Heart right ventricle (tissue), 16 donors: Measurements from ENCODE around the gene AIF1. TPM values are rescaled to one million over a fixed set of nuclear protein-coding genes. Genes with fewer than 3 reads are reported as not detected.

Experiments used
- ATAC-seq, 8 donors: fragments of 200-7000 bp; cut with Tn5 transposase; one replicate each; pipeline ENCODE4 v1.9.1; 2020; ENCODE audit warnings: mild to moderate bottlenecking in 8 of 8, moderate library complexity in 8 of 8, moderate number of reproducible peaks in 1 of 8
- DNase-seq, 2 donors: peaks; one replicate each; pipeline ENCODE4 v3.0.0-alpha.2; 2020
- H3K27ac ChIP-seq, 10 donors: fragments of 200-600 bp; sonication (generic) in 2 of 10; one replicate each; pipeline versions ENCODE4 v1.5.0 to v1.8.0; 2020 to 2022; ENCODE audit warnings: mild to moderate bottlenecking in 3 of 10
- H3K27me3 ChIP-seq, 7 donors: fragments of 200-600 bp; one replicate each; pipeline ENCODE4 v1.8.0; 2021 to 2022; ENCODE audit warnings: mild to moderate bottlenecking in 2 of 7
- H3K36me3 ChIP-seq, 9 donors: fragments of 200-600 bp; sonication (generic) in 1 of 9; one replicate each; pipeline versions ENCODE4 v1.5.0 to v1.8.0; 2020 to 2022; ENCODE audit warnings: mild to moderate bottlenecking in 2 of 9
- H3K4me1 ChIP-seq, 9 donors: fragments of 200-600 bp; sonication (generic) in 1 of 9; one replicate each; pipeline versions ENCODE4 v1.5.0 to v1.8.0; 2020 to 2022; ENCODE audit warnings: mild to moderate bottlenecking in 4 of 9
- H3K4me3 ChIP-seq, 10 donors: fragments of 200-600 bp; sonication (generic) in 2 of 10; one replicate each; pipeline versions ENCODE4 v1.5.0 to v1.8.0; 2020 to 2022; ENCODE audit warnings: mild to moderate bottlenecking in 7 of 10, moderate library complexity in 2 of 10
- H3K9me3 ChIP-seq, 11 donors: fragments of 200-600 bp in 10 of 11; sonication (generic) in 2 of 11; one replicate each; pipeline versions ENCODE4 v1.5.0 to v1.8.0; 2013 to 2022; ENCODE audit warnings: mild to moderate bottlenecking in 2 of 11, control low read depth in 1 of 11, moderate library complexity in 1 of 11
- CTCF ChIP-seq, 9 donors: fragments of 200-600 bp; sonication (generic) in 2 of 9; IDR thresholded peaks; one replicate each; pipeline versions ENCODE4 v1.5.0 to v1.8.0; 2021 to 2022; ENCODE audit warnings: antibody characterized with exemption in 9 of 9, mild to moderate bottlenecking in 5 of 9, moderate library complexity in 1 of 9
- WGBS, 2 donors: extraction: QIAGEN DNeasy Blood & Tissue Kit; methylation state at CpG; one replicate each; pipeline ENCODE4 v1.1.7; 2013; ENCODE audit warnings: inconsistent platforms in 1 of 2; 5-methylcytosine and 5-hydroxymethylcytosine counted together
- intact Hi-C, 10 donors: fragments of 100-400 bp; cut with DNase I; formaldehyde crosslinking; loops; one replicate each; pipeline versions ENCODE4 v1.11.1 to v1.14.2; 2022
- polyA plus RNA-seq, 2 donors: library from polyadenylated mRNA; stranded (reverse); fragments of 200-250 nt; gene quantifications; one replicate each; pipeline ENCODE4 v1.2.3, GENCODE V29; 2013
- total RNA-seq, 10 donors: library from RNA; stranded (reverse); fragmentation: NEBNext Ultra II Directional in 3 of 10; extraction: Animal tissue kit (Norgen Biotek cat#: 25700) in 3 of 10; gene quantifications; one replicate each; pipeline versions ENCODE4 v1.2.1 to v1.2.4, GENCODE V29; 2021 to 2023
- donor health status: Arrhythmogenic right ventricular cardiomyopathy.
- donor health status: ischemic (EF 13 %, LVEDD 7.1; RV severe dilation, severe dysfunction).
- donor health status: healthy with polysubstance abuse.
- donor health status: DM: no; HTN: yes; CAD: no.
- donor health status: DM: no; HTN: no; CAD: no.
- donor health status: ischemic (EF 25% LVEDD 6.9; RV normal size, moderate dysfunction).
- donor health status: ischemic (EF 25% LVEDD 5.7; RV mildly dilated, moderate dysfunction).
- donor health status: healthy.
- donor health status: DM: yes; HTN: yes; CAD: no.
- donor health status: Ischemic cardiomyopathy.
- donor health status: ischemic (EF 35%, LVEDD 5.7; RV mildly dilated, moderate dysfunction).
- donor health status: nonischemic (EF 11% LVEDD 7.7; RV severe dilation, severe dysfunction).
- donor health status: DM: yes; HTN: yes; CAD: no.
- donor health status: PGD.
- donor health status: ischemic (EF 29% LVEDD 5.4; RV normal size, mild dysfunction).
- donor health status: nonischemic (EF 23%, LVEDD 6.1; RV moderate dilation, normal function).

AIF1 gene
- total and polyA plus RNA-seq, 12 donors = 2.8 to 62.1 (median 7.8) TPM

GRCh38 chr6:31661262-31662123, 46.5 kb downstream of the AIF1 start:
- H3K27me3 ChIP-seq = no peaks in the 10 kb centered on the region
- H3K9me3 ChIP-seq = no peaks in the 10 kb centered on the region
- DNase-seq (no peak), ATAC-seq (no peak)
- peak overlapping the region in 9 of 10 donors; percentile 88 to 98 (median 94) for H3K27ac ChIP-seq
- WGBS, 2 donors = 74 to 76% methylated on average over 12 of the region's 12 CpGs
- peak overlapping the region in 8 of 10 donors; percentile 74 to 94 (median 87) for H3K4me3 ChIP-seq
- peaks cover 27 to 75% (median 61%) of the 10 kb centered on the region in 9 donors for H3K4me1 ChIP-seq
- intact Hi-C loops = loop anchor here in 1 of 10 donors (10.0 kb wide), 1 partner anchor 1753 kb away; the partner anchor contains the start of genes CUTA and PHF1
- peaks cover 0 to 46% (median 4%) of the 10 kb centered on the region in 9 donors for H3K36me3 ChIP-seq
- TF ChIP-seq CTCF (IDR thresholded peaks at IDR 0.05) = no peak

- Histone ChIP-seq H3K27ac (peak overlapping the region in 3 of 10 donors; percentile 31 to 94 (median 90)), H3K9me3 (no peaks in the 10 kb centered on the region), H3K27me3 (no peaks in the 10 kb centered on the region), H3K36me3 (peaks cover 0 to 44% (median 4%) of the 10 kb centered on the region in 9 donors), H3K4me3 (no peak overlapping the region), H3K4me1 (peaks cover 27 to 79% (median 69%) of the 10 kb centered on the region in 9 donors)
- DNase-seq (no peak), ATAC-seq (no peak)
- WGBS, 2 donors = 90 to 93% methylated on average over 12 of the region's 12 CpGs
- intact Hi-C loops = loop anchor here in 1 of 10 donors (10.0 kb wide), 1 partner anchor 1753 kb away; the partner anchor contains the start of genes CUTA and PHF1
- no peak for TF ChIP-seq CTCF (IDR thresholded peaks at IDR 0.05)
Measured at GRCh38 chr6:31662124-31662723, 47.2 kb downstream of the AIF1 start.

GRCh38 chr6:31663126-31663960, 48.3 kb downstream of the AIF1 start:
- intact Hi-C loops = loop anchor here in 1 of 10 donors (10.0 kb wide), 1 partner anchor 1751 kb away; the partner anchor contains the start of genes CUTA and PHF1
- TF ChIP-seq CTCF (IDR thresholded peaks at IDR 0.05) = no peak
- H3K27me3 ChIP-seq = no peaks in the 10 kb centered on the region
- no peak for DNase-seq
- peaks cover 24 to 77% (median 71%) of the 10 kb centered on the region in 9 donors for H3K4me1 ChIP-seq
- ATAC-seq = no peak
- peak overlapping the region; percentile 49 to 98 (median 96) for H3K27ac ChIP-seq
- H3K4me3 ChIP-seq = peak overlapping the region; percentile 56 to 98 (median 82)
- 41 to 52% methylated on average over 9 of the region's 9 CpGs for WGBS, 2 donors
- peaks cover 0 to 44% (median 15%) of the 10 kb centered on the region in 9 donors for H3K36me3 ChIP-seq
- H3K9me3 ChIP-seq = no peaks in the 10 kb centered on the region
